ENCODE results near the gene TOM1L2.

Gene TOM1L2

DNA sequence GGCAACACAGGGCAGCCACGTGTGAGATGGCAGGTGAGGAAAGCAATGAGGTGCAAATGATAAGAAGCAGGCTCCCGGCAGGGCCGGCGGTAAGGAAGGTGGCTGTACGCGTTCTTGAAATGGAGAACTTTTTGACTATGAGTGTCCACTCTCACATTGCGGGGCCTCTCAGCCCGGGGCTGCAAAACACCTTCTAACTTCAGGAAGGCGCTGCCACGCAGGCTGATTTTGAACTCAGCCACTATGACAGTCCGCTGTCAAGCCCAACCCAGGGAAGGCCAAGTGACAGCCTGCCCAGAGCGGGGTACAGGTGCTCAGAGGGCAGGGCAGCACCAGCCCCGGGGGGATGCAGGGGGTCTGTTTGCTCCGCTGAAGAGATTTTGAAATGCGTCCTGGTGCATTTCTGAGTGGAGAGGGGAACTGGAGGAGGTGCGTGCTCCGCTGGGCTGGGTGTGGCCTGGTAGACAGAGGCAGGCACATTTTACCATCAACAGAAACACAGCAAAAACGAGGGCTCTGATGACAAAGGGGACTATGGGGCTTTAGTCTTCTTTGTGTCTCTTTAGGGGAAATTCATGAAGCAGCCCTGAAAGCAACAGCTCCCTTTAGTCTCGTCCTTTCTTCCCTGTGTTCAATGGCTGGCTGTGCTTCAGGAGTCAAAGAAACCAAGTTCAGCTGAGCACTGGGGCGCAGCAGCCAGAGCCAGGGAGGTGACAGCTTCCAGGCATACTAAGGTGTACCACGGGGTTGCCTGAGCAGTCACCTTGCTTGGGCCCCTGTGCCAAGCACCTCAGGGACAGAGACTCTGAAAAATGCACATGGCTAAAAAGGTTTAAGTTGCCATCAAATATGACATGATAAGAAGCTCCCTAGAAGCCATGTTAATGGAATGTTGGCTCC lies 120.8 kb downstream of the TOM1L2 start:
- TF ChIP-seq, protein P1, sequence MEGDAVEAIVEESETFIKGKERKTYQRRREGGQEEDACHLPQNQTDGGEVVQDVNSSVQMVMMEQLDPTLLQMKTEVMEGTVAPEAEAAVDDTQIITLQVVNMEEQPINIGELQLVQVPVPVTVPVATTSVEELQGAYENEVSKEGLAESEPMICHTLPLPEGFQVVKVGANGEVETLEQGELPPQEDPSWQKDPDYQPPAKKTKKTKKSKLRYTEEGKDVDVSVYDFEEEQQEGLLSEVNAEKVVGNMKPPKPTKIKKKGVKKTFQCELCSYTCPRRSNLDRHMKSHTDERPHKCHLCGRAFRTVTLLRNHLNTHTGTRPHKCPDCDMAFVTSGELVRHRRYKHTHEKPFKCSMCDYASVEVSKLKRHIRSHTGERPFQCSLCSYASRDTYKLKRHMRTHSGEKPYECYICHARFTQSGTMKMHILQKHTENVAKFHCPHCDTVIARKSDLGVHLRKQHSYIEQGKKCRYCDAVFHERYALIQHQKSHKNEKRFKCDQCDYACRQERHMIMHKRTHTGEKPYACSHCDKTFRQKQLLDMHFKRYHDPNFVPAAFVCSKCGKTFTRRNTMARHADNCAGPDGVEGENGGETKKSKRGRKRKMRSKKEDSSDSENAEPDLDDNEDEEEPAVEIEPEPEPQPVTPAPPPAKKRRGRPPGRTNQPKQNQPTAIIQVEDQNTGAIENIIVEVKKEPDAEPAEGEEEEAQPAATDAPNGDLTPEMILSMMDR (IDR thresholded peaks at IDR 0.05; ENCODE audit: low read depth, low read length): no peak
- no peak overlapping the region for H3K4me3 ChIP-seq (ENCODE audit: low read depth, low read length)
- no peaks in the 10 kb centered on the region for H3K9me3 ChIP-seq
- no peak for DNase-seq
- no peaks in the 10 kb centered on the region for H3K27me3 ChIP-seq
- no peaks in the 10 kb centered on the region for H3K36me3 ChIP-seq
- H3K4me1 ChIP-seq: no peaks in the 10 kb centered on the region

DNA sequence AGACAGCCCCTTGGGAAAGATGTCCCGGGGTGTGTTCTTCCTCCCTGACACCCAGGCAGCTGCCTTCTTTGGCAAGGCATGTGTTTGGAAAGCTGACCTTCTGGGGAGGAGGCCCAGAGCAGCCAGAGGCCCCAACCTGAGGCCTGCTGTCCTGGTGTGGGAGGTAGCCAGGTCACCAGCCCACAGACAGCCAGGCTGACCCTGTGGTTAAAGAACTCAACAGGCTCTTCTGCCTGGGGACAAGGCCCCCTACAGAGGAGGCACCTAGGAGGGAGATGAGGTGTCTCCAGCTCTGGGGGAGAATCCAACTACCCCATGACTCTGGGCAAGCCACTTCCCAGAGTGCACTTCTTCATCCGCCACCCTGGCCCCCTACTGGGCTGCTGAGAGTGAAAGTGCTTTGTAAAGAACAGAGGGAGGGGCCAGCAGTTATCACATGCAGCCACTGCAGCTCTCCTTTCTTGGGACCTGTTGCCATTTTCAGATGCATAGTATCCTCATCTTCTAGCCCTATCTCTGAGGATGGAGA lies 122.3 kb downstream of the TOM1L2 start:
- TF ChIP-seq, protein P1 (IDR thresholded peaks at IDR 0.05; ENCODE audit: low read depth, low read length): peak; percentile 28; the same call in 1 of the 2 replicates
- Histone ChIP-seq H3K4me1 (no peaks in the 10 kb centered on the region), H3K4me3 (ENCODE audit: low read depth, low read length) (no peak overlapping the region), H3K9me3 (no peaks in the 10 kb centered on the region), H3K36me3 (no peaks in the 10 kb centered on the region), H3K27me3 (no peaks in the 10 kb centered on the region)
- no peak for DNase-seq

DNA sequence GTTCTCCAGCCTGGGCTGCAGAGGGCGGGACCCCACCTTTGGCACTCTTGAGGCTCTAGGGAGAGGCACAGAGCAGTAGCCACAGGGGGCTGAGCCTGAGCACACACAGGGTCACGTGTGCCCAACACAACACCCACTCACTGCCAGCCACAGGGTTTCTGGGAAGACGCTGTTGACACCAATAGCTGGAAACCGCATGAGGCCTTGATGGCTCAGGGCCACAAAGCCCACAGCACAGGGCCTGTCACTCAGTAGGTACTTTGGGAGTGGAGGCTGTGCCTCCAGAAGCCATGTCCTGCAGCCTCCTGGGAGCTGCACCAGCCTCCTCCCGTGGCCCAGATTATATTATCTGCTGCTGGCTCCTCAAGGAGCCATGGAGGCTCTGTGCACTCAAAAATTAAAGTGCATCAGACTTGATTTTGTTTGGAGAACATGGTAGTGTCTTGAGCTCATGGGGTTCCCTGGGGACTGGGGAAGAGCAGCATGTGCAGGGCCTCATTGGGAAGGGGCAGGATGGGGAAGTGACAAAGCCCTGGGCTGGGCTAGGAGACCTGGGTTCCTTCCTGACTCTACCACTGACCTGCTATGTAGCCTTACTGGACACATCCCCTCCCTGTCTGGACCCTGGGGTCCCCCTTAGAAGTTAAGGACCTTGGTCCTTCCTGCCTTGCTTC lies 122.9 kb downstream of the TOM1L2 start:
- Histone ChIP-seq H3K4me3 (ENCODE audit: low read depth, low read length) (no peak overlapping the region), H3K4me1 (peaks cover 3% of the 10 kb centered on the region), H3K27me3 (no peaks in the 10 kb centered on the region), H3K36me3 (no peaks in the 10 kb centered on the region), H3K9me3 (no peaks in the 10 kb centered on the region)
- no peak for DNase-seq
- TF ChIP-seq, protein P1 (IDR thresholded peaks at IDR 0.05; ENCODE audit: low read depth, low read length): no peak

DNA sequence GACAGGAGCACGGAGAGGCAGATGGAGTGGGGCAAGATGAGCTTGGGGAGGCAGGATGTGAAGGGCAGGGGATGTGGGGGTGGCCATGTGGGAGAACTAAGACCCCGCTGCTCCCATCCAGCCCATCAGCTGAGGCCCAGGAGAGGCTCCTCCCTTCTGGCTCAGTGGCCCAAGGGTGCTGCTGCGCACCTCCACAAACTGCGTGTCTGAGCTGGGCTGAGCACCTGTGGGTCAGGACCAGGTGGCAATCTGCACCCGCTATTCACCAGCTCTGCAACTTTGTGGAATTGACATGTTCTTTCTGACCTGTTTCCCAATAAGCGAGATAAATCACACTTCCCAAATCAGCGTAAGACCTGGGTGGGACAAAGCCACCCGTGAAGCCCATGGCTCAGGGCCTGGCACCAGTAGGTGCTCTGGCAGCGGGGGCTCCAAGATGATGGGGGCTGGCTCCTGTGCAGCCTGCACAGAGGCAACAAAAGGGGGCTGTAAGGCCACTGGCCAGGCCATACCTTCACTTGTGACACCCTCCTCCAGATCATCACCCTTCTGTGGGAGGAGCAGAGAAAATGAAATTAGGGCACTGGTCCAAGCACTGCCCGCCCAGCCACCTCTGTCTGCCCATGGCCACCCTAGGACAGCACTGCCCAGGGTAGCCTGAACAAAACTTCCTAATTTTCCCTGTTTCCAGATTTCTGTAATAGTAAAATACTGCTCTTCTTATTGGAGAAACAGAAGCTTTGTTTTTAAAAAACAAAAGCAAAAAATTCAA lies 123.7 kb downstream of the TOM1L2 start:
- H3K27me3 ChIP-seq: no peaks in the 10 kb centered on the region
- H3K36me3 ChIP-seq: no peaks in the 10 kb centered on the region
- H3K4me3 ChIP-seq (ENCODE audit: low read depth, low read length): no peak overlapping the region
- H3K4me1 ChIP-seq: peaks cover 9% of the 10 kb centered on the region
- TF ChIP-seq, protein P1 (IDR thresholded peaks at IDR 0.05; ENCODE audit: low read depth, low read length): no peak
- no peaks in the 10 kb centered on the region for H3K9me3 ChIP-seq
- DNase-seq: no peak

DNA sequence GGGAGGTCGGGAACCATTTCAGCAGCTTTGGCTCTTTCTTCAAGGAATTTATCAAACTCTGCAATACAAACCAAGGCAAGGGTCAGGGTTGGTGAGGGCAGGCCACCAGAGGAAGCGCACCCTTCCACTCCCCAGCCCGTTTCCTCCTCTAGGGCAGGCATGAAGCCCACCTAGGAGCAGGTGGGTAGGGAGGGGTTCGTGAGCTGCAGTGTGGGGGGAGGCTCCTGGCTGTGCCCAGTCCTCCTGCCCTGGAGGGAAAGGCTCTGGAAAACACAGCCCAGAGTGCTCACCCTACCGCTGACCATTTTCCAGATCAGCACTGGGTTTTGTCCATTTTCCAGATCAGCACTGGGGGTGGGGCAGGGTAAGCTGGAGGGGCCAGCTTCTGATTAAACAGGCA lies 124.5 kb downstream of the TOM1L2 start:
- H3K36me3 ChIP-seq: no peaks in the 10 kb centered on the region
- DNase-seq: no peak
- TF ChIP-seq, protein P1 (IDR thresholded peaks at IDR 0.05; ENCODE audit: low read depth, low read length): no peak
- H3K4me3 ChIP-seq (ENCODE audit: low read depth, low read length): no peak overlapping the region
- no peaks in the 10 kb centered on the region for H3K9me3 ChIP-seq
- no peaks in the 10 kb centered on the region for H3K27me3 ChIP-seq
- peaks cover 9% of the 10 kb centered on the region for H3K4me1 ChIP-seq
